GM23338 (cell line): ENCODE results near the gene NDUFS7. TPM values are rescaled to one million over a fixed set of nuclear protein-coding genes. Genes with fewer than 3 reads are reported as not detected.

ENCODE experiments used
- ATAC-seq: fragments of 200-7000 bp; cut with Tn5 transposase; 3 replicates; pipeline ENCODE4 v1.9.1; 2020
- DNase-seq: peaks from one replicate; pipeline ENCODE4 v3.0.0-alpha.2; 2015; ENCODE audit warnings: low spot score
- H2AFZ ChIP-seq: fragments of 200-600 bp; sonication (generic); 2 replicates; pipeline ENCODE4 v1.8.0; 2016; ENCODE audit warnings: antibody characterized with exemption, mild to moderate bottlenecking, moderate library complexity
- H3F3A ChIP-seq: fragments of 200-600 bp; sonication (generic); replicated peaks from 2 replicates; pipeline ENCODE4 v1.8.0; 2017; ENCODE audit warnings: antibody characterized with exemption, mixed run types, low read depth
- H3K27ac ChIP-seq: fragments of 200-600 bp; sonication (generic); 2 replicates; pipeline ENCODE4 v1.6.1; 2016; ENCODE audit warnings: low read depth
- H3K27me3 ChIP-seq: fragments of 200-600 bp; sonication (generic); 2 replicates; pipeline ENCODE4 v1.8.0; 2016; ENCODE audit warnings: mild to moderate bottlenecking, mixed run types, moderate library complexity; ENCODE audit not compliant: insufficient read depth
- H3K36me3 ChIP-seq: fragments of 200-600 bp; sonication (generic); 2 replicates; pipeline ENCODE4 v1.8.0; 2016; ENCODE audit warnings: mild to moderate bottlenecking; ENCODE audit not compliant: insufficient read depth
- H3K4me1 ChIP-seq: fragments of 200-600 bp; sonication (generic); 2 replicates; pipeline ENCODE4 v1.8.0; 2016; ENCODE audit warnings: mild to moderate bottlenecking, moderate library complexity; ENCODE audit not compliant: insufficient read depth
- H3K4me2 ChIP-seq: fragments of 200-600 bp; sonication (generic); 2 replicates; pipeline ENCODE4 v1.7.1; 2017; ENCODE audit warnings: mixed run types
- H3K4me3 ChIP-seq: fragments of 200-600 bp; sonication (generic); 2 replicates; pipeline ENCODE4 v1.6.1; 2016; ENCODE audit warnings: mixed run types
- H3K79me2 ChIP-seq: fragments of 200-600 bp; sonication (generic); replicated peaks from 2 replicates; pipeline ENCODE4 v1.8.0; 2017; ENCODE audit warnings: mild to moderate bottlenecking; ENCODE audit not compliant: insufficient read depth
- H3K9me2 ChIP-seq: fragments of 200-600 bp; sonication (generic); 2 replicates; pipeline ENCODE4 v1.8.0; 2017; ENCODE audit not compliant: insufficient read depth
- H4K20me1 ChIP-seq: fragments of 200-600 bp; sonication (generic); replicated peaks from 2 replicates; pipeline ENCODE4 v1.8.0; 2017; ENCODE audit warnings: mild to moderate bottlenecking; ENCODE audit not compliant: insufficient read depth
- H3K27ac Mint-ChIP-seq: 2 replicates; pipeline ENCODE4 v1.8.0; 2020; ENCODE audit warnings: inconsistent platforms, mild to moderate bottlenecking, moderate library complexity, mixed read lengths
- H3K27me3 Mint-ChIP-seq: 3 replicates; pipeline ENCODE4 v1.8.0; 2022; ENCODE audit warnings: low read depth, mild to moderate bottlenecking, moderate library complexity, mixed read lengths, inconsistent platforms; ENCODE audit not compliant: insufficient read depth, poor library complexity
- H3K36me3 Mint-ChIP-seq: 3 replicates; pipeline ENCODE4 v1.8.0; 2021; ENCODE audit warnings: low read depth, mild to moderate bottlenecking, inconsistent platforms, moderate library complexity, mixed read lengths
- H3K4me1 Mint-ChIP-seq: 3 replicates; pipeline ENCODE4 v1.8.0; 2020; ENCODE audit warnings: mild to moderate bottlenecking, inconsistent platforms, mixed read lengths
- H3K4me3 Mint-ChIP-seq: 3 replicates; pipeline ENCODE4 v1.8.0; 2021; ENCODE audit warnings: moderate library complexity, mild to moderate bottlenecking, inconsistent platforms, mixed read lengths
- H3K9me3 Mint-ChIP-seq: 3 replicates; pipeline ENCODE4 v1.8.0; 2020; ENCODE audit warnings: moderate library complexity, mild to moderate bottlenecking, inconsistent platforms, mixed read lengths
- CREB1 ChIP-seq: fragments of 250-450 bp; sonication (Bioruptor Pico); IDR thresholded peaks from 2 replicates; pipeline ENCODE4 v1.5.0; 2020; ENCODE audit warnings: low read depth, mild to moderate bottlenecking, moderate library complexity
- CTCF ChIP-seq, 2 experiments: fragments of 200-600 bp in 1 of 2; sonication (generic) in 1 of 2; conservative IDR thresholded peaks; 2 replicates each; pipeline versions ENCODE4 v1.5.1 to v1.6.1; 2016 to 2017; ENCODE audit warnings: antibody characterized with exemption in 2 of 2, low read depth in 2 of 2, mild to moderate bottlenecking in 2 of 2, moderate library complexity in 1 of 2
- ETS1 ChIP-seq: IDR thresholded peaks from 2 replicates; pipeline ENCODE4 v1.6.1; 2016; ENCODE audit warnings: antibody characterized with exemption
- EZH2 ChIP-seq: fragments of 200-600 bp; sonication (generic); IDR thresholded peaks from one replicate; pipeline ENCODE4 v1.8.0; 2017; ENCODE audit warnings: antibody characterized with exemption, mild to moderate bottlenecking, low read depth; ENCODE audit not compliant: unreplicated experiment
- EZH2phosphoT487 ChIP-seq: fragments of 200-600 bp; sonication (generic); IDR thresholded peaks from one replicate; pipeline ENCODE4 v1.8.1; 2018; ENCODE audit warnings: antibody characterized with exemption; ENCODE audit not compliant: unreplicated experiment
- JUNB ChIP-seq: IDR thresholded peaks from one replicate; pipeline ENCODE4 v1.6.1; 2016; ENCODE audit warnings: antibody characterized with exemption; ENCODE audit not compliant: unreplicated experiment
- POLR2AphosphoS5 ChIP-seq: IDR thresholded peaks from 2 replicates; pipeline ENCODE4 v1.6.1; 2016; ENCODE audit warnings: antibody characterized with exemption, low read depth
- REST ChIP-seq: IDR thresholded peaks from one replicate; pipeline ENCODE4 v1.6.1; 2018; ENCODE audit warnings: antibody characterized with exemption; ENCODE audit not compliant: unreplicated experiment
- STAT1 ChIP-seq: IDR thresholded peaks from one replicate; pipeline ENCODE4 v1.6.1; 2016; ENCODE audit warnings: antibody characterized with exemption; ENCODE audit not compliant: unreplicated experiment
- ZNF114 ChIP-seq: fragments of 250-450 bp; sonication (Bioruptor Pico); IDR thresholded peaks from 2 replicates; pipeline ENCODE4 v1.5.0; 2020; ENCODE audit warnings: mild to moderate bottlenecking, moderate library complexity
- ZNF331 ChIP-seq: fragments of 250-450 bp; sonication (Bioruptor Pico); IDR thresholded peaks from 2 replicates; pipeline ENCODE4 v1.5.0; 2020; ENCODE audit warnings: low read depth, mild to moderate bottlenecking, moderate library complexity
- polyA plus RNA-seq: library from polyadenylated mRNA; unstranded; fragments of >200 nt; fragmentation: Nextera tagmentation; extraction: Ambion mirVana; gene quantifications from 2 replicates; pipeline ENCODE4 v1.2.1, GENCODE V29; 2016
- total RNA-seq: library from RNA; depleted of rRNA; stranded (reverse); fragments of >200 nt; shearing (Covaris generic); gene quantifications from 2 replicates; pipeline ENCODE4 v1.2.3, GENCODE V29; 2014

Gene NDUFS7
- total and polyA plus RNA-seq, 2 experiments from 2014 or later = 132 to 203 TPM

GRCh38 chr19:1374250-1374577 is 9.5 kb upstream of the NDUFS7 start (continued):
- TF ChIP-seq EZH2phosphoT487 (no peak), POLR2AphosphoS5 (no peak), JUNB (no peak), ETS1 (no peak), CREB1 (no peak), STAT1 (no peak), CTCF (conservative IDR thresholded peaks at IDR 0.05; ENCODE audit: low read depth in 2 of 2) (no peak), ZNF331 (CRISPR knock-in tag) (no peak)

- no peak for TF ChIP-seq CTCF (conservative IDR thresholded peaks at IDR 0.05; ENCODE audit: low read depth in 2 of 2)
- TF ChIP-seq ZNF114 (CRISPR knock-in tag) = no peak
- TF ChIP-seq EZH2 = no peak
- no peak for TF ChIP-seq REST
- no peak for TF ChIP-seq POLR2AphosphoS5
- Histone ChIP-seq H3K27me3 (no peaks in the 10 kb centered on the region), H3K79me2 (no peaks in the 10 kb centered on the region), H3F3A (peaks cover 13% of the 10 kb centered on the region), H3K4me3 (no peak overlapping the region), H3K4me1 (peaks cover 5% of the 10 kb centered on the region; the same call in 1 of the 2 replicates), H4K20me1 (peaks cover 8% of the 10 kb centered on the region; the same call in 1 of the 2 replicates), H3K27ac (no peak overlapping the region), H2AFZ (no peak overlapping the region), H3K4me2 (no peak overlapping the region), H3K9me2 (no peaks in the 10 kb centered on the region), H3K36me3 (peaks cover 3% of the 10 kb centered on the region; the same call in 1 of the 2 replicates)
- H3K4me3 Mint-ChIP-seq = no peak overlapping the region
- DNase-seq = no peak
- ATAC-seq = no peak
- H3K4me1 Mint-ChIP-seq = peaks cover 7% of the 10 kb centered on the region; the same call in 2 of the 3 replicates
- H3K9me3 Mint-ChIP-seq = no peaks in the 10 kb centered on the region
- peaks cover 44% of the 10 kb centered on the region for H3K36me3 Mint-ChIP-seq
- H3K27me3 Mint-ChIP-seq = peaks cover 10% of the 10 kb centered on the region
- H3K27ac Mint-ChIP-seq = no peak overlapping the region
Measured at GRCh38 chr19:1376415-1376805, 7.3 kb upstream of the NDUFS7 start.
